Measurements from ENCODE around the gene GFOD1.

The GFOD1 gene

DNA sequence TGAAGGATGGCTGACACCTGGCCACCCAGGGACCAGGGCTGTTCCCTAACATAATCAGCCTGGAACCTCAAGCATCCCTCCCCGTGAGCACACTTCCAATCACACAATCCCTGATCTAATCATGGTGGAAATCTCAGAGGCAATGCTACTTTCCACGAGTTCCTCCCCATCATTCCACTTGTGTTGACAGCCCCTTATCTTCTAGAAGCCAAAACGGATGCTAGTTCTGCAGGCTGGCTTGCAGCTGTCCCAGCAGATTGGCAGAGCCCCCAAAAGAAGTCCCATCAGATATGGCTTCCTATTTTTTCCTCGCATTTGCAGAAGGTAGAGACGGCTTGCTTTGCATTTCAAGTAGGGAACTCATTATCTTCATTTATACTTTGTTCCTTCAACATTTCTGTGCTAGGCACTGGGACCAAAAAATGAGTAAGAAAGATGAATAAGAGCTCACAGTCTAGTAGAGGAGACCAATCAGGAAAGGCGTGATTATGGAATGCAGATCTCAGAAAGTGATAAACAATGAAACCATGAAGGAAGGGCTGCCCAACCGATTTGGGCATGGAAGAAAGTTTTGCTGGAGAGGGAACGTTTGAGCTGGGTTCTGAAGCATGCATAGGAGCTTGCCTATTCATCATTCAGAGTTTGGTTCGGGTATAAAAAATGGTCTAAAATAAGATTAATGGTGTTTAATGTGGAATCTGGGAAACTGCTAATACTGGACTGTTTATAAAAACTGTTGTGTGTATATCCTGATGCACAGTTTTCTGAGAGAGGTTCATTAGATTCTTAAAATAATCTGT lies 114.5 kb downstream of the GFOD1 start:
- in situ Hi-C loops (cut with HindIII; ENCODE audit: low pct_ligation_motif_present, low sequenced_read_pairs): no loop called here
- DNase-seq: no peak
- H3K27ac ChIP-seq: no peak overlapping the region
- no peaks in the 10 kb centered on the region for H3K36me3 ChIP-seq (replicated peaks)
- TF ChIP-seq, protein P1, sequence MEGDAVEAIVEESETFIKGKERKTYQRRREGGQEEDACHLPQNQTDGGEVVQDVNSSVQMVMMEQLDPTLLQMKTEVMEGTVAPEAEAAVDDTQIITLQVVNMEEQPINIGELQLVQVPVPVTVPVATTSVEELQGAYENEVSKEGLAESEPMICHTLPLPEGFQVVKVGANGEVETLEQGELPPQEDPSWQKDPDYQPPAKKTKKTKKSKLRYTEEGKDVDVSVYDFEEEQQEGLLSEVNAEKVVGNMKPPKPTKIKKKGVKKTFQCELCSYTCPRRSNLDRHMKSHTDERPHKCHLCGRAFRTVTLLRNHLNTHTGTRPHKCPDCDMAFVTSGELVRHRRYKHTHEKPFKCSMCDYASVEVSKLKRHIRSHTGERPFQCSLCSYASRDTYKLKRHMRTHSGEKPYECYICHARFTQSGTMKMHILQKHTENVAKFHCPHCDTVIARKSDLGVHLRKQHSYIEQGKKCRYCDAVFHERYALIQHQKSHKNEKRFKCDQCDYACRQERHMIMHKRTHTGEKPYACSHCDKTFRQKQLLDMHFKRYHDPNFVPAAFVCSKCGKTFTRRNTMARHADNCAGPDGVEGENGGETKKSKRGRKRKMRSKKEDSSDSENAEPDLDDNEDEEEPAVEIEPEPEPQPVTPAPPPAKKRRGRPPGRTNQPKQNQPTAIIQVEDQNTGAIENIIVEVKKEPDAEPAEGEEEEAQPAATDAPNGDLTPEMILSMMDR (IDR thresholded peaks at IDR 0.05; ENCODE audit: low read depth, low read length, missing control alignments): no peak
- H3K4me3 ChIP-seq (ENCODE audit: low read depth, low read length): no peak overlapping the region
- no peaks in the 10 kb centered on the region for H3K27me3 ChIP-seq (replicated peaks)

DNA sequence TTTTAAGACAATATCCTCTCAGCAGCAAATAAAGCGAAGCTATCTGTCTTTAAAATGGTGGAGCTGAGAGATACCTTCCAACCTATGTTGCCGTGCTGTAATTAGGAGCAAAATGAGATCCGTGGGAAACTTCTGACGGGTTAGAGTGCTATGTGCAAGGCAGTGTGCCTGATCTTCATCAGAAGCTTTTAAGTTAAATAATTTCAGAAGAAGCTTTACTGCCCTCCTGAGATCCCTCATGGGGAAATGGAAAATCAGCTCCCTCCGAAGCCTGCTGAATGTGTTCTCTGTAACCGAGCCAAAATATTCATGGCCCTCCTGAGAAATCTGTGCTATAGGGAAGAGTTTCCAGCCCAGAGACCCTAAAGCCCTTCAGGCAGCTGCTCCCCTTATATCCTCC lies 115.3 kb downstream of the GFOD1 start:
- TF ChIP-seq, protein P1 (IDR thresholded peaks at IDR 0.05; ENCODE audit: low read depth, low read length, missing control alignments): no peak
- Histone ChIP-seq H3K27ac (no peak overlapping the region), H3K4me3 (ENCODE audit: low read depth, low read length) (no peak overlapping the region), H3K27me3 (replicated peaks) (no peaks in the 10 kb centered on the region), H3K36me3 (replicated peaks) (no peaks in the 10 kb centered on the region)
- no peak for DNase-seq
- in situ Hi-C loops (cut with HindIII; ENCODE audit: low pct_ligation_motif_present, low sequenced_read_pairs): no loop called here

DNA sequence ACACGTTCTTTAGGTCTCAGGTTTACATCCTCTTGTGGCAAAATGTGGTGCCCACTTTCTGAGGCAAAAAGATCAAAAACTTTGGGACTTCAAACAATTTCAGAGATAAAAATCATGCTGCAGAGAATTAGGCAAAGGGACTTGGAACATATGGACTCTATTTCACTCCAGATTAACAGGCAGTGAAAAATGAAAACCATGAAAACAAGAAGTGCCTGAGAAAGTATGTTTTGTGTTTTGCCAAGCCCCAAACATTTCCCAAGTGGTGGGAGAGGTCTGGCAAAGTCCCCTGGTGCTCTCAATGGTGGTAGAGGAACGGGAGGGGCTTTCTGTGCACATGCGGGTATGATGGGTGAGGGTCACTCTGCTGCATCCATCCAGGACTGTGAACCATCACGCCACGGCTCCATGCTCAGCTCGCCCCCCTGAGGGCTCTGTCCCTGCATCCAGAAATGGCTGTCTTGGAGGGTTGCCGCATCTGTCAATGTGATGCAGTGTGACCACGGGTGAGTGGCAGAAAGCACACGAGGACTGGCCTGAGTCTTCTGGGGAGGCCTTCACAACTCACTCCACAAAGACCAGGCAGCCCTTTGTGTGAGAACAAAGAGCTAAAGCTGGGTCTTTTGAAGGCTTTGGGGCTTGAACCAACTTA lies 115.9 kb downstream of the GFOD1 start:
- H3K27me3 ChIP-seq (replicated peaks): no peaks in the 10 kb centered on the region
- H3K27ac ChIP-seq: no peak overlapping the region
- in situ Hi-C loops (cut with HindIII; ENCODE audit: low pct_ligation_motif_present, low sequenced_read_pairs): no loop called here
- H3K4me3 ChIP-seq (ENCODE audit: low read depth, low read length): no peak overlapping the region
- TF ChIP-seq, protein P1 (IDR thresholded peaks at IDR 0.05; ENCODE audit: low read depth, low read length, missing control alignments): no peak
- no peak for DNase-seq
- H3K36me3 ChIP-seq (replicated peaks): no peaks in the 10 kb centered on the region

DNA sequence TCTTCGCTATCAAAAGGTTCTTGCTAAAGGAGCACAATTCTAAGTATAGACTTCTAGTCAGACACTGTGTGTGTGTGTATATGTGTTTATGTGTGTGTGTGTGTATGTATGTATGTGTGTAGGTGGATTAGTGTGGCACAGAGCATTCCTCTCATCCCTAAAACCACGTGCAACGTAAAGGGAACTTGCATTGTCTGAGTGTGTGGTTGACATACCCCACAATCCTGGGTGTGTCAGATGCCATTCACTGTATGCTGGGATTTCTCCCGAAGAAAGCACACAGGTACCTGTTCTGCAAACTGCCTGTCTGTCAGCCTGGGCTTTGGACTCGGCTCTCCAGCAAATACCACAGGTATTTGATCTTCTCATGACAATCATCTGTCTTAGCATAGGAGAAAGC lies 116.8 kb downstream of the GFOD1 start:
- Histone ChIP-seq H3K36me3 (replicated peaks) (no peaks in the 10 kb centered on the region), H3K4me3 (ENCODE audit: low read depth, low read length) (no peak overlapping the region), H3K27ac (no peak overlapping the region), H3K27me3 (replicated peaks) (no peaks in the 10 kb centered on the region)
- in situ Hi-C loops (cut with HindIII; ENCODE audit: low pct_ligation_motif_present, low sequenced_read_pairs): no loop called here
- TF ChIP-seq, protein P1 (IDR thresholded peaks at IDR 0.05; ENCODE audit: low read depth, low read length, missing control alignments): no peak
- DNase-seq: no peak

DNA sequence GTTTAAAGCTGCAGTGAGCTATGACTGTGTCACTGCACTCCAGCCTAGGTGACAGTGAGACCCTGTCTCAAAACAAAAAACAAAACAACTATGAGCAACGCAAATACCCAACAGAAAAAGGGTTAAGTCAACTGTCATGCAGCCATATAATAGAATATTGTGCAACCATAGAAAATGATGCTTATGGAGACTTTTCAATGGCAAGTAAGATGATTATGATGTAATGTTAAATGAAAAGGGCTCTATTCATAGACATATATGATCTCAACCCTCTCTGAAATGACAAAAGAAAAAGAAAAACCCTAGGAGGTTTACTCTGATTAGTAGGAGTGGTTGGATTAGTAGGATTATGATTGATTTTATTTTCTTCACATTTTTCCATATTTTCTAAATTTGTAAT lies 117.8 kb downstream of the GFOD1 start:
- Histone ChIP-seq H3K27me3 (replicated peaks) (no peaks in the 10 kb centered on the region), H3K27ac (no peak overlapping the region), H3K4me3 (ENCODE audit: low read depth, low read length) (no peak overlapping the region), H3K36me3 (replicated peaks) (no peaks in the 10 kb centered on the region)
- no peak for DNase-seq
- TF ChIP-seq, protein P1 (IDR thresholded peaks at IDR 0.05; ENCODE audit: low read depth, low read length, missing control alignments): no peak
- in situ Hi-C loops (cut with HindIII; ENCODE audit: low pct_ligation_motif_present, low sequenced_read_pairs): no loop called here

Data from brain microvascular endothelial cell (primary cell).